Retinal pigment epithelial cell (primary cell): ENCODE results near the gene PVR.
A peak's percentile ranks its signal among the peaks of the same experiment; 100 is the strongest.

ENCODE experiments used
- DNase-seq: peaks from one replicate; pipeline ENCODE4 v3.0.0-alpha.2; 2010; ENCODE audit warnings: low read depth
- H3K4me3 ChIP-seq: 2 replicates; pipeline ENCODE4 v1.5.1; 2011; ENCODE audit warnings: mild to moderate bottlenecking, low read length, control low read depth, moderate library complexity
- TF ChIP-seq, protein P1 (sequence below): conservative IDR thresholded peaks from 2 replicates; pipeline ENCODE4 v1.5.1; 2011; ENCODE audit warnings: low read depth, low read length, control low read depth, inconsistent platforms

The PVR gene, protein sequence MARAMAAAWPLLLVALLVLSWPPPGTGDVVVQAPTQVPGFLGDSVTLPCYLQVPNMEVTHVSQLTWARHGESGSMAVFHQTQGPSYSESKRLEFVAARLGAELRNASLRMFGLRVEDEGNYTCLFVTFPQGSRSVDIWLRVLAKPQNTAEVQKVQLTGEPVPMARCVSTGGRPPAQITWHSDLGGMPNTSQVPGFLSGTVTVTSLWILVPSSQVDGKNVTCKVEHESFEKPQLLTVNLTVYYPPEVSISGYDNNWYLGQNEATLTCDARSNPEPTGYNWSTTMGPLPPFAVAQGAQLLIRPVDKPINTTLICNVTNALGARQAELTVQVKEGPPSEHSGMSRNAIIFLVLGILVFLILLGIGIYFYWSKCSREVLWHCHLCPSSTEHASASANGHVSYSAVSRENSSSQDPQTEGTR

DNA sequence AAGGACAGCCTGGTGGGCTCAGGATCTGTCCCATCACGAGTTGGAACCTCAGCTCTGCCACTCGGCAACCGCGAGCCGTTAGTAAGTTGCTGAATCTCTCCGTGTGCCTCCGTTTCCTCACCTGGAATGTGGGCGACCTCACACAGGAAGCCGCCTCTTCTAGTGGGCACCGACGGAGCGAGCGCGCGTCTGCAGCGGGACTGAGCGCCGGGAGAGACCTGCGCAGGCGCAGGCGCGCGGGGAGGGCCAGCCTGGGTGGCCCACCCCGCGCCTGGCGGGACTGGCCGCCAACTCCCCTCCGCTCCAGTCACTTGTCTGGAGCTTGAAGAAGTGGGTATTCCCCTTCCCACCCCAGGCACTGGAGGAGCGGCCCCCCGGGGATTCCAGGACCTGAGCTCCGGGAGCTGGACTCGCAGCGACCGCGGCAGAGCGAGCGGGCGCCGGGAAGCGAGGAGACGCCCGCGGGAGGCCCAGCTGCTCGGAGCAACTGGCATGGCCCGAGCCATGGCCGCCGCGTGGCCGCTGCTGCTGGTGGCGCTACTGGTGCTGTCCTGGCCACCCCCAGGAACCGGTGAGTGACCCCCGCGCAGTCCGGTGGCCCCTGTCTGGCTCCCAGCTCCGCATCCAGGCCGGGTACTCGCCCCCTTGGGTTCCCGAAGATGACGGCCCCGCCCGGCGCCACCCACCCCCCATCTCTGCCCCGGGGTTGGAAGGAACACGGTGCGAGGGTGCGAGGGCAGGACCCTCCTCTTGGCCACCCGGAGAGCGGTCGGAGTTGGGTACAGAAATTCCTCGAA is at the start of gene PVR:
PVR (plus strand) TSS at position 306 of the 797 bp plus-strand sequence; CDS start at position 493, 187 bp downstream.
- H3K4me3 ChIP-seq, result peak within 1 kb of the TSS; percentile 84
- TF ChIP-seq, protein P1, sequence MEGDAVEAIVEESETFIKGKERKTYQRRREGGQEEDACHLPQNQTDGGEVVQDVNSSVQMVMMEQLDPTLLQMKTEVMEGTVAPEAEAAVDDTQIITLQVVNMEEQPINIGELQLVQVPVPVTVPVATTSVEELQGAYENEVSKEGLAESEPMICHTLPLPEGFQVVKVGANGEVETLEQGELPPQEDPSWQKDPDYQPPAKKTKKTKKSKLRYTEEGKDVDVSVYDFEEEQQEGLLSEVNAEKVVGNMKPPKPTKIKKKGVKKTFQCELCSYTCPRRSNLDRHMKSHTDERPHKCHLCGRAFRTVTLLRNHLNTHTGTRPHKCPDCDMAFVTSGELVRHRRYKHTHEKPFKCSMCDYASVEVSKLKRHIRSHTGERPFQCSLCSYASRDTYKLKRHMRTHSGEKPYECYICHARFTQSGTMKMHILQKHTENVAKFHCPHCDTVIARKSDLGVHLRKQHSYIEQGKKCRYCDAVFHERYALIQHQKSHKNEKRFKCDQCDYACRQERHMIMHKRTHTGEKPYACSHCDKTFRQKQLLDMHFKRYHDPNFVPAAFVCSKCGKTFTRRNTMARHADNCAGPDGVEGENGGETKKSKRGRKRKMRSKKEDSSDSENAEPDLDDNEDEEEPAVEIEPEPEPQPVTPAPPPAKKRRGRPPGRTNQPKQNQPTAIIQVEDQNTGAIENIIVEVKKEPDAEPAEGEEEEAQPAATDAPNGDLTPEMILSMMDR, result peak; percentile 5
- no peak for DNase-seq

DNA sequence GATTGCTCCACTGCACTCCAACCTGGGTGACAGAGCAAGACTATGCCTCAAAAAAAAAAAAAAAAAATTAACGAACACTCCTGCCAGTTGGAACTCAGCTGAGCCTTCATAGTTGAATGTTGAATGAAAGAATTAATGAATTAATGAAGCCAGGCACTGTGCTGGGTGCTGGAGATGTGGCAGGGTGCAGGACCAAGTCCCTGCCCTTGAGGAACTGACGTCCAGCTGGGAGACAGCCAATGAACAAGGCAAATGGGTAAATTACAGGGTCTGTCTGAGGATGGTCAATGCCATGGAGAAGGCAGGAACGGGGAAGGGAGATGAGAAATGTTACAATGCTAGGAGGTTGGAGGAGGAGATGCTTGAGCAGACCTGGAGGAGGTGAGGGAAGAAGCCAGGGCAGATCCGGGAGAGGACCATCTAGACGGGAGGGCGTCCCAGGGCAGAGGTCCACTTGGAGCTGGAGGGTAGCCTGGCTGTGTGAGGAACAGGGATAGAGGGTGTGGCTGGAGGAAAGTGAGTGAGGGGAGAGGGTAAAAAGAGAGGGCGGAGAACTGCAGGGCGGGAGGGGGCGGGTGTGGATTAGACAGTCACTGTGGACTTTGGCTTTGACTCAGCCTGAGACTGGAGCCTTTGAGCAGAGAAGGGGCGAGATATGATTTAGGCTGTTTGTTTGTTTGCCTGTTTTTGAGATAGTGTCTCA is 47.1 kb upstream of the PVR start:
- no peak overlapping the region for H3K4me3 ChIP-seq
- no peak for DNase-seq
- TF ChIP-seq, protein P1, result no peak

DNA sequence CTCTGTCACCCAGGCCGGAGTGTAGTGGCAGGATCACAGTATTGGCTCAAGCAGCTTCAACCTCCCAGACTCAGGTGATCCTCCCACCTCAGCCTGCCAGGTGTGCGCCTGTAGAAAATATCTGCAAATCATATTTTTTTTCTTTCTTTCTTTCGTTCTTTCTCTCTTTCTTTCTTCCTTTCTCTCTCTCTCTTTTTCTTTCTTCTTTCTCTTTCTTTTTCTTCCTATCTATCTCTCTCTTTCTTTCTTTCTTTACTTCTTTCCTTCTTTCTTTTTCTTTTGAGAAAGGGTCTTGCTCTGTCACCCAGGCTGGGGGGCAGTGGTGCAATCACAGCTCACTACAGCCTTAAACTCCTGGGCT is 46.6 kb upstream of the PVR start:
- TF ChIP-seq, protein P1, result no peak
- no peak for DNase-seq

DNA sequence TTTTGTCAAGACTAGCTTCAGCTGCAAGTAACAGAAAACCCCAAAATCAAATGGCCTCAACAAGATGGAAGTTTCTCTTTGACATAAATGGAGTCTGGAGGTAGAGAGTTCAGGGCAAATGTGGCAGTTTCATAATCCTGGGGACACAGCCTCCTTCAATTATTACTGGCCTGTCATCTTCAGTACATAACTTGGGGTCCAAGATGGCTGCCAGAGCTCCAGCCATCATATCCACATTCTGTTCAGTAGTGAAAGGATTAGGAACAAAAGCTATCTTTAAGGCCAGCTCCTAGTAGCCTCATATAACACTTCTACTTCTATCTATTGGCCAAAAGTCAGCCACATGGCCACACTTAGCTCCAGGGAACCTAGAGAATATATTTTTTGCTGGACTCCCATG is 45.4 kb upstream of the PVR start:
- TF ChIP-seq, protein P1, result no peak
- no peak for DNase-seq
- no peak overlapping the region for H3K4me3 ChIP-seq

More for the DNA sequence above, 46.6 kb upstream of the PVR start:
- H3K4me3 ChIP-seq, result no peak overlapping the region

DNA sequence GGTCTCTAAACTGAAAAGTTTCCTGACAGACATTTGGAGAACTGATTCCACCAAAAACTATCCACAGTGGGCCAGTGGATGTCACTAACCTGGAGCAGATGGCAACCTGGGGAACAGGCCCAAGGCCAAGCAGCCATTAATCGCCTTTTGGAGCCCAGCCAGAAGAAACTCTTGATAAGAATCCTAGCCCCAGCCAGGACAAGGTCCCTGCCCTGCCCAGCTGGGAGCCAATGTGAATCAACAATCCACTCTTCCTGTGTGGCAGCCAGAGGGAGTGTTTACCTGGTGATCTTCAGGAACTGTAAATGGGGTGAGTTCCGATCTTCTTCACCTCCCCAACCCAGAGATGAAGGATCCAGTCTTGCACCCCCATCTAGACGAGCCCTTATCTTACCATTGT is 44.8 kb upstream of the PVR start:
- TF ChIP-seq, protein P1, result no peak
- DNase-seq, result no peak
- H3K4me3 ChIP-seq, result no peak overlapping the region

DNA sequence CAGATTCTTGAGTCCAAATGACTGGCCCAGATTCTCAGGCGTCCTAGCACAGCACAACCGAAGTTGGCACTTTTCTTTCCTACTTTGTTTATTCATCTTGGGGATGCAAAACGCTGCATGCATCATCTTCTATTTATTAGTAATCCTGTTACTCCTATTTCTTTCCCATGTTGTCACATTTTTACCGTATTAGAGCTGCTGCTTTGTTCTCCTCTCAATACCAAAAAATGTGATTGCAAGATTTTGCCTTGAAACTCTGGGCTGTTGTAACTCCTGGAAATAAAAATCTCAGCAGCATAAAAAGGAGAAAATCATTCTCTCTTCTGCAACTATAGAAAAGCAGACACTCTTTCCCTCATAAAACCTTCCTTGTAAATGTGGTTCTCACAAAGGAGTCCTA is 43.2 kb upstream of the PVR start:
- TF ChIP-seq, protein P1, result no peak
- H3K4me3 ChIP-seq, result no peak overlapping the region
- DNase-seq, result no peak
